GM23338 (cell line): ENCODE results near the gene COL4A1.

Experiments used
- CREB1 ChIP-seq: fragments of 250-450 bp; sonication (Bioruptor Pico); IDR thresholded peaks from 2 replicates; pipeline ENCODE4 v1.5.0; 2020; ENCODE audit warnings: low read depth, mild to moderate bottlenecking, moderate library complexity
- ETS1 ChIP-seq: IDR thresholded peaks from 2 replicates; pipeline ENCODE4 v1.6.1; 2016; ENCODE audit warnings: antibody characterized with exemption
- EZH2 ChIP-seq: fragments of 200-600 bp; sonication (generic); IDR thresholded peaks from one replicate; pipeline ENCODE4 v1.8.0; 2017; ENCODE audit warnings: antibody characterized with exemption, mild to moderate bottlenecking, low read depth; ENCODE audit not compliant: unreplicated experiment
- EZH2phosphoT487 ChIP-seq: fragments of 200-600 bp; sonication (generic); IDR thresholded peaks from one replicate; pipeline ENCODE4 v1.8.1; 2018; ENCODE audit warnings: antibody characterized with exemption; ENCODE audit not compliant: unreplicated experiment
- JUNB ChIP-seq: IDR thresholded peaks from one replicate; pipeline ENCODE4 v1.6.1; 2016; ENCODE audit warnings: antibody characterized with exemption; ENCODE audit not compliant: unreplicated experiment
- POLR2AphosphoS5 ChIP-seq: IDR thresholded peaks from 2 replicates; pipeline ENCODE4 v1.6.1; 2016; ENCODE audit warnings: antibody characterized with exemption, low read depth
- REST ChIP-seq: IDR thresholded peaks from one replicate; pipeline ENCODE4 v1.6.1; 2018; ENCODE audit warnings: antibody characterized with exemption; ENCODE audit not compliant: unreplicated experiment
- ZNF331 ChIP-seq: fragments of 250-450 bp; sonication (Bioruptor Pico); IDR thresholded peaks from 2 replicates; pipeline ENCODE4 v1.5.0; 2020; ENCODE audit warnings: low read depth, mild to moderate bottlenecking, moderate library complexity
- ZNF462 ChIP-seq: fragments of 250-450 bp; sonication (Bioruptor Pico); IDR thresholded peaks from 2 replicates; pipeline ENCODE4 v1.5.0; 2020; ENCODE audit warnings: mild to moderate bottlenecking, moderate library complexity
- TF ChIP-seq, protein P1 (sequence below), 2 experiments: fragments of 200-600 bp in 1 of 2; sonication (generic) in 1 of 2; conservative IDR thresholded peaks; 2 replicates each; pipeline versions ENCODE4 v1.5.1 to v1.6.1; 2016 to 2017; ENCODE audit warnings: antibody characterized with exemption in 2 of 2, low read depth in 2 of 2, mild to moderate bottlenecking in 2 of 2, moderate library complexity in 1 of 2

DNA sequence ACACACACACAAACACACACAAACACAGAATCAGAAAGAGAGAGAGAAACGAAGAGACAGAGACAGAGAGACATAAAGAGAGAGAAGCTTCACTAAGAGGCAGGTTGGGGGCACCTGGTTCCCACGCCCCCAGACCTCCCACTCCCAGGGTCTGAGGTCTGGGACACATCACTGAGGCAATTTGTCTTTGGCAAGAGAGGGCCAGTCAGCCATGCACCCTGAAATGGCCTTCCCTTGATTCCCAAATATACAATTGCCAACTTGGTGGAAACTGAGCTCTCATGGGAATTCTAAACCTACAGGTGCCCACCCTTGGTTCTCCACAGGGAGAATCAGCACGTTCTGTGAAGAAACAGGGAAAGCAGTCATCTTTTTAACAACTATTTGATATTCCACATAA lies 79.5 kb downstream of the COL4A1 start:
- TF ChIP-seq EZH2, result no peak
- no peak for TF ChIP-seq POLR2AphosphoS5
- TF ChIP-seq, protein P1, sequence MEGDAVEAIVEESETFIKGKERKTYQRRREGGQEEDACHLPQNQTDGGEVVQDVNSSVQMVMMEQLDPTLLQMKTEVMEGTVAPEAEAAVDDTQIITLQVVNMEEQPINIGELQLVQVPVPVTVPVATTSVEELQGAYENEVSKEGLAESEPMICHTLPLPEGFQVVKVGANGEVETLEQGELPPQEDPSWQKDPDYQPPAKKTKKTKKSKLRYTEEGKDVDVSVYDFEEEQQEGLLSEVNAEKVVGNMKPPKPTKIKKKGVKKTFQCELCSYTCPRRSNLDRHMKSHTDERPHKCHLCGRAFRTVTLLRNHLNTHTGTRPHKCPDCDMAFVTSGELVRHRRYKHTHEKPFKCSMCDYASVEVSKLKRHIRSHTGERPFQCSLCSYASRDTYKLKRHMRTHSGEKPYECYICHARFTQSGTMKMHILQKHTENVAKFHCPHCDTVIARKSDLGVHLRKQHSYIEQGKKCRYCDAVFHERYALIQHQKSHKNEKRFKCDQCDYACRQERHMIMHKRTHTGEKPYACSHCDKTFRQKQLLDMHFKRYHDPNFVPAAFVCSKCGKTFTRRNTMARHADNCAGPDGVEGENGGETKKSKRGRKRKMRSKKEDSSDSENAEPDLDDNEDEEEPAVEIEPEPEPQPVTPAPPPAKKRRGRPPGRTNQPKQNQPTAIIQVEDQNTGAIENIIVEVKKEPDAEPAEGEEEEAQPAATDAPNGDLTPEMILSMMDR (conservative IDR thresholded peaks at IDR 0.05; ENCODE audit: low read depth in 2 of 2), result no peak
- TF ChIP-seq CREB1, result no peak
- no peak for TF ChIP-seq JUNB
- TF ChIP-seq EZH2phosphoT487, result no peak
- no peak for TF ChIP-seq REST
- no peak for TF ChIP-seq ETS1
- TF ChIP-seq ZNF462 (CRISPR knock-in tag), result no peak
- TF ChIP-seq ZNF331 (CRISPR knock-in tag), result no peak
